ENCODE measurements around the gene SLC16A10.
"Not testable (repeated sequence)": the region's sequence is repeated elsewhere in the genome, so short reads cannot be mapped to it uniquely, and the experiment has no call there.

- not testable (repeated sequence) for TF ChIP-seq CTCF (conservative IDR thresholded peaks at IDR 0.05; ENCODE audit: low read depth, low read length); EZH2phosphoT487 (IDR thresholded peaks at IDR 0.05; ENCODE audit: borderline replicate concordance, low read length); EZH2 (IDR thresholded peaks at IDR 0.05; ENCODE audit: low read length, unreplicated experiment)
Measured at GRCh38 chr6:111189666-111190210, 102.4 kb downstream of the SLC16A10 start.

Data from PC-3 (cell line).